H1 (cell line): ENCODE results near the gene SEC24A. TPM values are rescaled to one million over a fixed set of nuclear protein-coding genes. Genes with fewer than 3 reads are reported as not detected.

Source experiments
- BRCA1 ChIP-seq: IDR thresholded peaks from 2 replicates; pipeline ENCODE4 v1.6.1; 2012; ENCODE audit warnings: low read depth, low read length, improper control_type of control experiment
- CHD2 ChIP-seq: IDR thresholded peaks from 2 replicates; pipeline ENCODE4 v1.6.1; 2012; ENCODE audit warnings: low read length, improper control_type of control experiment
- JUN ChIP-seq: IDR thresholded peaks from 2 replicates; pipeline ENCODE4 v1.6.1; 2011; ENCODE audit warnings: low read depth, mild to moderate bottlenecking, improper control_type of control experiment, low read length
- RNF2 ChIP-seq: fragments of 200-900, 300-1000 bp; sonication (generic); IDR thresholded peaks from 2 replicates; pipeline ENCODE4 v1.7.1; 2016; ENCODE audit warnings: borderline replicate concordance, low read depth, mild to moderate bottlenecking, antibody characterized with exemption, low read length; ENCODE audit not compliant: poor library complexity, severe bottlenecking; ENCODE audit errors: missing control alignments
- TCF12 ChIP-seq: IDR thresholded peaks from 2 replicates; pipeline ENCODE4 v1.6.1; 2011; ENCODE audit warnings: low read depth, mild to moderate bottlenecking, low read length
- TEAD4 ChIP-seq: IDR thresholded peaks from 2 replicates; pipeline ENCODE4 v1.6.1; 2012; ENCODE audit warnings: low read depth, low read length, inconsistent platforms, mixed read lengths
- polyA plus RNA-seq, 7 experiments: library from polyadenylated mRNA; depleted of rRNA in 3 of 7; stranded (reverse) in 5 of 7; unstranded in 2 of 7; fragments of >200 nt in 5 of 7; fragments of 200-250 nt in 2 of 7; gene quantifications; 1 replicate in 5 of 7; 2 replicates in 1 of 7; 4 replicates in 1 of 7; pipeline versions ENCODE4 v1.2.1 to v1.2.3, GENCODE V29; 2011 to 2013; ENCODE audit warnings: missing spikeins in 2 of 7, mixed read lengths in 2 of 7
- total RNA-seq: library from RNA; stranded (reverse); fragmentation: NEBNext Ultra II Directional; extraction: Animal tissue kit (Norgen Biotek cat#: 25700); gene quantifications from 2 replicates; pipeline ENCODE4 v1.2.1, GENCODE V29; 2021
- TF ChIP-seq, protein P1 (sequence below): IDR thresholded peaks from 2 replicates; pipeline ENCODE4 v1.6.1; 2012; ENCODE audit warnings: inconsistent platforms
- TF ChIP-seq, protein P2 (sequence below): IDR thresholded peaks from 2 replicates; pipeline ENCODE4 v1.6.1; 2012; ENCODE audit warnings: inconsistent platforms

The SEC24A gene
- total and polyA plus RNA-seq, 2 of the 8 experiments (the other 6 are each of a cell fraction or from before 2014, with no cell fraction given), result 18.8 to 33.7 TPM

DNA sequence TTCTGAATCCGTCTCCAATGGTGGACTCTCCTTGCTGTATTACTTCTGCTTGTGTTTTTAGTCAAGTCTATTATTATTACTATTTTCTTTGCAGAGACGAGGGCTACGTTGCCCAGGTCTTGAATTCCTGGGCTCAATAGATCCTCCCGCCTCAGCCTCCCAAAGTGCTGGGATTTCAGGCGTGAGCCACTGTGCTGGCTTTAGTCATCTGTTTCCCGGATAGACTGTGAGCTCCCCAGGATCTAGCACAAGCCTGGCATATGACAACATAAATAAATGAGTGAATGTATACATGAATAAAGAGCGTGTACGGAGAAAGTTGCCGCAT is 109.6 kb downstream of the SEC24A start (continued):
- TF ChIP-seq, protein P1, sequence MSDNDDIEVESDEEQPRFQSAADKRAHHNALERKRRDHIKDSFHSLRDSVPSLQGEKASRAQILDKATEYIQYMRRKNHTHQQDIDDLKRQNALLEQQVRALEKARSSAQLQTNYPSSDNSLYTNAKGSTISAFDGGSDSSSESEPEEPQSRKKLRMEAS, result no peak
- TF ChIP-seq BRCA1 (no peak), CHD2 (no peak), TCF12 (no peak), RNF2 (no peak), TEAD4 (no peak), JUN (no peak)
- TF ChIP-seq, protein P2, sequence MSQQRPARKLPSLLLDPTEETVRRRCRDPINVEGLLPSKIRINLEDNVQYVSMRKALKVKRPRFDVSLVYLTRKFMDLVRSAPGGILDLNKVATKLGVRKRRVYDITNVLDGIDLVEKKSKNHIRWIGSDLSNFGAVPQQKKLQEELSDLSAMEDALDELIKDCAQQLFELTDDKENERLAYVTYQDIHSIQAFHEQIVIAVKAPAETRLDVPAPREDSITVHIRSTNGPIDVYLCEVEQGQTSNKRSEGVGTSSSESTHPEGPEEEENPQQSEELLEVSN, result no peak
